Psoas muscle (tissue), 8 donors: ENCODE measurements around the gene LPP. TPM values are rescaled to one million over a fixed set of nuclear protein-coding genes. Genes with fewer than 3 reads are reported as not detected.
A peak's percentile ranks its signal among the peaks of the same experiment; 100 is the strongest.

ENCODE experiments used
- ATAC-seq, 4 donors: fragments of 200-7000 bp; cut with Tn5 transposase; one replicate each; pipeline ENCODE4 v1.9.1; 2020; ENCODE audit warnings: moderate library complexity in 3 of 4, mild to moderate bottlenecking in 2 of 4
- DNase-seq, 2 donors: peaks; one replicate each; pipeline ENCODE4 v3.0.0-alpha.2; 2020
- H3K27ac ChIP-seq: fragments of 200-600 bp; one replicate; pipeline ENCODE4 v1.8.0; 2022
- H3K27me3 ChIP-seq, 3 donors: fragments of 200-600 bp in 1 of 3; one replicate each; pipeline versions ENCODE4 v1.6.1 to v1.8.0; 2013 to 2022; ENCODE audit warnings: low read length in 2 of 3, mild to moderate bottlenecking in 2 of 3, moderate library complexity in 1 of 3; ENCODE audit not compliant: insufficient read depth in 3 of 3
- H3K36me3 ChIP-seq, 2 donors: fragments of 200-600 bp in 1 of 2; one replicate each; pipeline versions ENCODE4 v1.6.1 to v1.8.0; 2013 to 2022; ENCODE audit warnings: low read depth in 1 of 2, mild to moderate bottlenecking in 1 of 2, moderate library complexity in 1 of 2; ENCODE audit not compliant: insufficient read depth in 1 of 2
- H3K4me1 ChIP-seq: fragments of 200-600 bp; one replicate; pipeline ENCODE4 v1.8.0; 2022
- H3K4me3 ChIP-seq: fragments of 200-600 bp; one replicate; pipeline ENCODE4 v1.8.0; 2022; ENCODE audit warnings: mild to moderate bottlenecking
- H3K9me3 ChIP-seq: fragments of 200-600 bp; one replicate; pipeline ENCODE4 v1.8.0; 2022
- CTCF ChIP-seq: fragments of 200-600 bp; IDR thresholded peaks from one replicate; pipeline ENCODE4 v1.8.0; 2022; ENCODE audit warnings: antibody characterized with exemption
- WGBS, 3 donors: extraction: QIAGEN DNeasy Blood & Tissue Kit; methylation state at CpG; one replicate each; pipeline versions ENCODE4 v1.1.6 to v1.1.7; 2013; 5-methylcytosine and 5-hydroxymethylcytosine counted together
- intact Hi-C, 2 donors: fragments of 100-400 bp; cut with DNase I; formaldehyde crosslinking; loops; one replicate each; pipeline versions ENCODE4 v1.11.0 to v1.14.2; 2022
- polyA plus RNA-seq, 3 donors: library from polyadenylated mRNA; stranded (reverse); fragments of 200-250 nt; gene quantifications; one replicate each; pipeline ENCODE4 v1.2.3, GENCODE V29; 2013
- total RNA-seq, 4 donors: library from RNA; stranded (reverse); fragmentation: NEBNext Ultra II Directional in 2 of 4; extraction: Animal tissue kit (Norgen Biotek cat#: 25700) in 2 of 4; gene quantifications; one replicate each; pipeline versions ENCODE4 v1.2.1 to v1.2.4, GENCODE V29; 2021 to 2023
- donor health status: healthy with polysubstance abuse.
- donor health status: DM: no; HTN: no; CAD: no; lungs with moderate emphysema.
- donor health status: Bipolar disorder and iron deficiency.
- donor health status: healthy.
- donor health status: DM: yes; HTN: yes; CAD: no.
- donor health status: DM: no; HTN: no; CAD: no.
- donor health status: DM: no; HTN: no; CAD: no.
- donor health status: DM: yes; HTN: yes; CAD: no.

The LPP gene
- total and polyA plus RNA-seq, 7 donors = 2.6 to 80.3 (median 42.8) TPM

GRCh38 chr3:188206787-188207186, 52.8 kb downstream of the LPP start:
- no peaks in the 10 kb centered on the region for H3K9me3 ChIP-seq
- H3K4me3 ChIP-seq = no peak overlapping the region
- no peak for DNase-seq
- H3K4me1 ChIP-seq = peaks cover 33% of the 10 kb centered on the region
- H3K36me3 ChIP-seq = no peaks in the 10 kb centered on the region
- peak overlapping the region; percentile 47 for H3K27ac ChIP-seq
- ATAC-seq = no peak
- WGBS, 3 donors = 92 to 97% (median 94%) methylated on average over 3 of the region's 3 CpGs
- H3K27me3 ChIP-seq = no peaks in the 10 kb centered on the region
- intact Hi-C loops = no loop called here
- no peak for TF ChIP-seq CTCF

GRCh38 chr3:188207941-188208515, 54.1 kb downstream of the LPP start:
- WGBS, 3 donors = 74 to 80% (median 76%) methylated on average over 5 of the region's 5 CpGs
- peaks cover 38% of the 10 kb centered on the region for H3K4me1 ChIP-seq
- peak overlapping the region; percentile 44 for H3K27ac ChIP-seq
- no peaks in the 10 kb centered on the region for H3K36me3 ChIP-seq
- TF ChIP-seq CTCF = no peak
- intact Hi-C loops = no loop called here
- DNase-seq (no peak), ATAC-seq (no peak)
- H3K27me3 ChIP-seq = no peaks in the 10 kb centered on the region
- H3K4me3 ChIP-seq = no peak overlapping the region
- H3K9me3 ChIP-seq = no peaks in the 10 kb centered on the region

GRCh38 chr3:188208516-188208981, 54.6 kb downstream of the LPP start:
- no peaks in the 10 kb centered on the region for H3K9me3 ChIP-seq
- H3K4me1 ChIP-seq = peaks cover 38% of the 10 kb centered on the region
- peak overlapping the region; percentile 44 for H3K27ac ChIP-seq
- H3K27me3 ChIP-seq = no peaks in the 10 kb centered on the region
- no peak for TF ChIP-seq CTCF
- no peak overlapping the region for H3K4me3 ChIP-seq
- DNase-seq (no peak), ATAC-seq (no peak)
- intact Hi-C loops = no loop called here
- 71 to 74% (median 73%) methylated on average over 7 of the region's 7 CpGs for WGBS, 3 donors
- no peaks in the 10 kb centered on the region for H3K36me3 ChIP-seq

- H3K36me3 ChIP-seq = no peaks in the 10 kb centered on the region
- no peaks in the 10 kb centered on the region for H3K27me3 ChIP-seq
- intact Hi-C loops = no loop called here
- 82 to 90% (median 83%) methylated on average over 3 of the region's 3 CpGs for WGBS, 3 donors
- H3K9me3 ChIP-seq = no peaks in the 10 kb centered on the region
- no peak for ATAC-seq
- H3K27ac ChIP-seq = no peak overlapping the region
- no peak overlapping the region for H3K4me3 ChIP-seq
- peaks cover 35% of the 10 kb centered on the region for H3K4me1 ChIP-seq
- TF ChIP-seq CTCF = no peak
- DNase-seq = no peak
Observed at GRCh38 chr3:188209034-188209433, 55.1 kb downstream of the LPP start.

- TF ChIP-seq CTCF = no peak
- DNase-seq = no peak
- no peak for ATAC-seq
- Histone ChIP-seq H3K36me3 (no peaks in the 10 kb centered on the region), H3K9me3 (no peaks in the 10 kb centered on the region), H3K27me3 (no peaks in the 10 kb centered on the region), H3K27ac (no peak overlapping the region), H3K4me1 (peaks cover 28% of the 10 kb centered on the region), H3K4me3 (no peak overlapping the region)
- intact Hi-C loops = no loop called here
- WGBS, 3 donors = 93 to 100% (median 97%) methylated on average over 1 of the region's 1 CpG
Observed at GRCh38 chr3:188209740-188210139, 55.8 kb downstream of the LPP start.
